A549 (cell line): Measurements from ENCODE around the gene MFSD2B. TPM values are rescaled to one million over a fixed set of nuclear protein-coding genes. Genes with fewer than 3 reads are reported as not detected.
A peak's percentile ranks its signal among the peaks of the same experiment; 100 is the strongest.

ENCODE experiments used
- ATAC-seq, 2 experiments: fragments of 200-7000 bp in 1 of 2; fragments of >200 bp in 1 of 2; cut with Nextera tagmentation in 1 of 2; cut with Tn5 transposase in 1 of 2; 3 replicates each; pipeline versions ENCODE4 v1.8.0 to v1.9.1; 2018 to 2020; ENCODE audit warnings: mild to moderate bottlenecking in 1 of 2, moderate library complexity in 1 of 2
- CTCF ChIA-PET: fragments of 300-600 bp; sonication (Branson Sonifier 250); formaldehyde crosslinking; extraction: SDS; loops from one replicate; lab custom pipeline; 2021; ENCODE audit warnings: antibody characterized with exemption, inconsistent platforms; lab: Yijun Ruan, JAX
- POLR2A ChIA-PET: fragments of 350-600 bp; formaldehyde crosslinking; extraction: SDS; loops from one replicate; lab custom pipeline; 2021; ENCODE audit warnings: antibody characterized with exemption, inconsistent platforms; lab: Yijun Ruan, JAX
- DNase-seq, 2 experiments: peaks; one replicate each; pipeline versions ENCODE4 v3.0.0 to v3.0.0-alpha.2; 2011 to 2016; ENCODE audit warnings: low read depth in 1 of 2, low spot score in 1 of 2
- FAIRE-seq: peaks from 2 replicates; lab custom pipeline; 2011; peaks lifted over from hg19 to GRCh38; lab: Jason Lieb, UNC
- H3K27ac ChIP-seq, 2 experiments: fragments of >200 bp; sonication (Bioruptor Twin); formaldehyde crosslinking; 3 replicates each; pipeline ENCODE4 v1.5.1; 2016 to 2017
- H3K4me1 ChIP-seq: fragments of >200 bp; sonication (Bioruptor Twin); formaldehyde crosslinking; 3 replicates; pipeline ENCODE4 v1.6.1; 2016
- H3K4me2 ChIP-seq: fragments of >200 bp; sonication (Bioruptor Twin); formaldehyde crosslinking; 3 replicates; pipeline ENCODE4 v1.6.1; 2016
- H3K4me3 ChIP-seq: fragments of >200 bp; sonication (Bioruptor Twin); formaldehyde crosslinking; 3 replicates; pipeline ENCODE4 v1.5.1; 2016
- H3K9me3 ChIP-seq: fragments of >200 bp; sonication (Bioruptor Twin); formaldehyde crosslinking; 3 replicates; pipeline ENCODE4 v1.6.1; 2016
- CBX8 ChIP-seq: fragments of 200-600 bp; sonication (generic); IDR thresholded peaks from 2 replicates; pipeline ENCODE4 v1.6.1; 2016
- CHD2 ChIP-seq: fragments of 150-350 bp; IDR thresholded peaks from 2 replicates; pipeline ENCODE4 v1.6.1; 2014; ENCODE audit warnings: low read length; ENCODE audit not compliant: partially characterized antibody
- EHF ChIP-seq: fragments of 250-450 bp; sonication (Bioruptor Pico); IDR thresholded peaks from 2 replicates; pipeline ENCODE4 v1.5.0; 2020; ENCODE audit warnings: mild to moderate bottlenecking
- FOSB ChIP-seq: fragments of 250-450 bp; sonication (Bioruptor Pico); IDR thresholded peaks from 2 replicates; pipeline ENCODE4 v1.5.0; 2020; ENCODE audit warnings: mild to moderate bottlenecking, moderate library complexity
- FOSL2 ChIP-seq, 2 experiments: fragments of 450-650 bp in 1 of 2; fragments of >200 bp in 1 of 2; sonication (Bioruptor Twin) in 1 of 2; formaldehyde crosslinking; IDR thresholded peaks; 2 replicates each; pipeline versions ENCODE4 v1.5.0 to v1.6.1; 2016 to 2020; ENCODE audit warnings: mild to moderate bottlenecking in 1 of 2, moderate library complexity in 1 of 2
- FOXS1 ChIP-seq: fragments of 250-450 bp; sonication (Bioruptor Pico); IDR thresholded peaks from 2 replicates; pipeline ENCODE4 v1.5.0; 2020; ENCODE audit warnings: mild to moderate bottlenecking, moderate library complexity
- HMGXB4 ChIP-seq: fragments of 250-450 bp; sonication (Bioruptor Pico); IDR thresholded peaks from 2 replicates; pipeline ENCODE4 v1.5.0; 2021; ENCODE audit warnings: mild to moderate bottlenecking, moderate library complexity, borderline replicate concordance
- HOXA7 ChIP-seq: fragments of 250-450 bp; sonication (Bioruptor Pico); IDR thresholded peaks from 2 replicates; pipeline ENCODE4 v1.5.0; 2020; ENCODE audit warnings: mild to moderate bottlenecking, moderate library complexity
- JUNB ChIP-seq: fragments of >200 bp; sonication (Bioruptor Twin); formaldehyde crosslinking; IDR thresholded peaks from 2 replicates; pipeline ENCODE4 v1.6.1; 2016
- NPAS2 ChIP-seq: fragments of 250-450 bp; sonication (Bioruptor Pico); IDR thresholded peaks from 2 replicates; pipeline ENCODE4 v1.8.0; 2022; ENCODE audit warnings: mild to moderate bottlenecking, moderate library complexity, borderline replicate concordance
- RAD21 ChIP-seq, 2 experiments: fragments of >200 bp in 1 of 2; sonication (Bioruptor Twin) in 1 of 2; formaldehyde crosslinking in 1 of 2; IDR thresholded peaks in 1 of 2; conservative IDR thresholded peaks in 1 of 2; 2 replicates in 1 of 2; 3 replicates in 1 of 2; pipeline ENCODE4 v1.6.1; 2012 to 2018; ENCODE audit warnings: inconsistent platforms in 1 of 2
- REST ChIP-seq: fragments of 200-600 bp; sonication (generic); IDR thresholded peaks from 2 replicates; pipeline ENCODE4 v1.6.1; 2016; ENCODE audit warnings: antibody characterized with exemption, mild to moderate bottlenecking, moderate library complexity
- TFCP2L1 ChIP-seq: fragments of 250-450 bp; sonication (Bioruptor Pico); IDR thresholded peaks from 2 replicates; pipeline ENCODE4 v1.5.0; 2021; ENCODE audit warnings: mild to moderate bottlenecking
- USF2 ChIP-seq: fragments of 450-650 bp; IDR thresholded peaks from 2 replicates; pipeline ENCODE4 v1.6.1; 2014; ENCODE audit warnings: antibody characterized with exemption
- ZSCAN20 ChIP-seq: fragments of 250-450 bp; sonication (Bioruptor Pico); IDR thresholded peaks from 2 replicates; pipeline ENCODE4 v1.8.0; 2022; ENCODE audit warnings: mild to moderate bottlenecking, moderate library complexity
- WGBS: methylation state at CpG from one replicate; pipeline ENCODE4 v1.1.6; 2017; ENCODE audit errors: missing lambda C conversion rate; 5-methylcytosine and 5-hydroxymethylcytosine counted together
- polyA plus RNA-seq, 4 experiments: library from polyadenylated mRNA; depleted of rRNA in 3 of 4; stranded (reverse); fragments of >200 nt; fragmentation: RNase III in 1 of 4; extraction: RNeasy Plus Mini Kit Qiagen cat#74134 plus additional on column Dnase treatment in 1 of 4; gene quantifications; 2 replicates in 3 of 4; 3 replicates in 1 of 4; pipeline ENCODE4 v1.2.3, GENCODE V29; 2011 to 2017
- TF ChIP-seq, protein P1 (sequence below): fragments of >200 bp; sonication (Bioruptor Twin); formaldehyde crosslinking; IDR thresholded peaks from 3 replicates; pipeline ENCODE4 v1.6.1; 2016

Gene MFSD2B
- polyA plus RNA-seq, 2 of the 4 experiments (the other 2 are of a cell fraction): 0.09 to 0.17 TPM

GRCh38 chr2:24046599-24046929 is 36.7 kb downstream of the MFSD2B start:
- FAIRE-seq: no peak
- POLR2A ChIA-PET: interaction anchor here (1.1 to 1.8 kb wide), 6 partner anchors 10 to 120 kb away, joined by 3 to 27 read pairs (median 8); partner anchors contain the start of genes ATAD2B and SF3B6
- peak overlapping the region; percentile 70 to 85 for H3K27ac ChIP-seq

More at GRCh38 chr2:24046599-24046929, 36.7 kb downstream of the MFSD2B start:
- under 1% methylated on average over 2 of the region's 2 CpGs for WGBS
- TF ChIP-seq ZSCAN20 (CRISPR knock-in tag) (no peak), NPAS2 (CRISPR knock-in tag) (no peak), FOXS1 (CRISPR knock-in tag) (no peak), CHD2 (no peak), USF2 (no peak), EHF (CRISPR knock-in tag) (no peak), CBX8 (no peak), HMGXB4 (no peak), FOSL2 (IDR thresholded peaks at IDR 0.05) (no peak), FOSL2 (CRISPR knock-in tag; IDR thresholded peaks at IDR 0.05) (no peak), RAD21 (conservative IDR thresholded peaks at IDR 0.05 in 1 of 2, IDR thresholded peaks at IDR 0.05 in 1 of 2) (no peak), HOXA7 (CRISPR knock-in tag) (no peak), FOSB (CRISPR knock-in tag) (no peak), JUNB (no peak), TFCP2L1 (CRISPR knock-in tag) (no peak), REST (no peak)
- TF ChIP-seq, protein P1, sequence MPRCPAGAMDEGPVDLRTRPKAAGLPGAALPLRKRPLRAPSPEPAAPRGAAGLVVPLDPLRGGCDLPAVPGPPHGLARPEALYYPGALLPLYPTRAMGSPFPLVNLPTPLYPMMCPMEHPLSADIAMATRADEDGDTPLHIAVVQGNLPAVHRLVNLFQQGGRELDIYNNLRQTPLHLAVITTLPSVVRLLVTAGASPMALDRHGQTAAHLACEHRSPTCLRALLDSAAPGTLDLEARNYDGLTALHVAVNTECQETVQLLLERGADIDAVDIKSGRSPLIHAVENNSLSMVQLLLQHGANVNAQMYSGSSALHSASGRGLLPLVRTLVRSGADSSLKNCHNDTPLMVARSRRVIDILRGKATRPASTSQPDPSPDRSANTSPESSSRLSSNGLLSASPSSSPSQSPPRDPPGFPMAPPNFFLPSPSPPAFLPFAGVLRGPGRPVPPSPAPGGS: no peak
- TF ChIP-seq, all 56 proteins: peak for 0
- peak overlapping the region; percentile 66 for H3K4me3 ChIP-seq
- DNase-seq: no peak
- no peaks in the 10 kb centered on the region for H3K9me3 ChIP-seq
- H3K4me2 ChIP-seq: peak overlapping the region; percentile 80
- no peak for ATAC-seq
- peaks cover 24% of the 10 kb centered on the region for H3K4me1 ChIP-seq
- CTCF ChIA-PET: interaction anchor here (1.0 to 1.5 kb wide), 4 partner anchors 9 to 120 kb away, joined by 3 to 7 read pairs (median 4); partner anchors contain the start of gene ATAD2B
